ENCODE results near the gene ICAM4.
"Not testable (repeated sequence)": the region's sequence is repeated elsewhere in the genome, so short reads cannot be mapped to it uniquely, and the experiment has no call there.

ICAM4 gene, protein sequence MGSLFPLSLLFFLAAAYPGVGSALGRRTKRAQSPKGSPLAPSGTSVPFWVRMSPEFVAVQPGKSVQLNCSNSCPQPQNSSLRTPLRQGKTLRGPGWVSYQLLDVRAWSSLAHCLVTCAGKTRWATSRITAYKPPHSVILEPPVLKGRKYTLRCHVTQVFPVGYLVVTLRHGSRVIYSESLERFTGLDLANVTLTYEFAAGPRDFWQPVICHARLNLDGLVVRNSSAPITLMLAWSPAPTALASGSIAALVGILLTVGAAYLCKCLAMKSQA

DNA sequence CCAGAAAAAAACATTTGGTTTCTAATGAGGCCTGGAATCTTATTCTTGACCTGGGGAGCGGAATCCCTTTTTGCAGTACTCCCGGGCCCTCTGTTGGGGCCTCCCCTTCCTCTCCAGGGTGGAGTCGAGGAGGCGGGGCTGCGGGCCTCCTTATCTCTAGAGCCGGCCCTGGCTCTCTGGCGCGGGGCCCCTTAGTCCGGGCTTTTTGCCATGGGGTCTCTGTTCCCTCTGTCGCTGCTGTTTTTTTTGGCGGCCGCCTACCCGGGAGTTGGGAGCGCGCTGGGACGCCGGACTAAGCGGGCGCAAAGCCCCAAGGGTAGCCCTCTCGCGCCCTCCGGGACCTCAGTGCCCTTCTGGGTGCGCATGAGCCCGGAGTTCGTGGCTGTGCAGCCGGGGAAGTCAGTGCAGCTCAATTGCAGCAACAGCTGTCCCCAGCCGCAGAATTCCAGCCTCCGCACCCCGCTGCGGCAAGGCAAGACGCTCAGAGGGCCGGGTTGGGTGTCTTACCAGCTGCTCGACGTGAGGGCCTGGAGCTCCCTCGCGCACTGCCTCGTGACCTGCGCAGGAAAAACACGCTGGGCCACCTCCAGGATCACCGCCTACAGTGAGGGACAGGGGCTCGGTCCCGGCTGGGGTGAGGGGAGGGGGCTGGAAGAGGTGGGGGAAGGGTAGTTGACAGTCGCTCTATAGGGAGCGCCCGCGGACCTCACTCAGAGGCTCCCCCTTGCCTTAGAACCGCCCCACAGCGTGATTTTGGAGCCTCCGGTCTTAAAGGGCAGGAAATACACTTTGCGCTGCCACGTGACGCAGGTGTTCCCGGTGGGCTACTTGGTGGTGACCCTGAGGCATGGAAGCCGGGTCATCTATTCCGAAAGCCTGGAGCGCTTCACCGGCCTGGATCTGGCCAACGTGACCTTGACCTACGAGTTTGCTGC, at the start of gene ICAM4:
TSS of gene ICAM4 (plus strand) at position 153 of the 935 bp plus-strand sequence. CDS start at position 211, 58 bp downstream.
- DNase-seq (ENCODE audit: low read depth in 2 of 2, low spot score in 1 of 2), result no peak

DNA sequence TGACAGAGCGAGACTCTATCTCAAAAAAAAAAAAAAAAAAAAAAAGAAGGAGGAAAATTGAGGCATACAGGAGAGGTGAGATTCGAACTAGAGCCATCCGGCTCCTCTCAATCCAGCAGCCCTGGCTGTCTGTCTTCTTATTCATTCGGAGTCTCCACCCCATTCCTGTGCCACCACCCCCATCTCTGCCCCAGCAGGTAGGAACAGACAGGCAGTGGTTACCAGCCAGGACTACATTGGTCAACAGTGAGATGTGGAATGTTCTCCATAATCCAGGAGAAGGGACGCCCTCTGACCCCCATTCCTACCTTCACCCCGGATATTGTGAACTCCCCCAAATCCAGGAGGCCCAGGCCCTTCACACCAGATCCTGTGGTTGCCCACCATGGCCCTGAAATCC, 49.1 kb upstream of the ICAM4 start:
- no peak for DNase-seq (ENCODE audit: low read depth in 2 of 2, low spot score in 1 of 2)

DNA sequence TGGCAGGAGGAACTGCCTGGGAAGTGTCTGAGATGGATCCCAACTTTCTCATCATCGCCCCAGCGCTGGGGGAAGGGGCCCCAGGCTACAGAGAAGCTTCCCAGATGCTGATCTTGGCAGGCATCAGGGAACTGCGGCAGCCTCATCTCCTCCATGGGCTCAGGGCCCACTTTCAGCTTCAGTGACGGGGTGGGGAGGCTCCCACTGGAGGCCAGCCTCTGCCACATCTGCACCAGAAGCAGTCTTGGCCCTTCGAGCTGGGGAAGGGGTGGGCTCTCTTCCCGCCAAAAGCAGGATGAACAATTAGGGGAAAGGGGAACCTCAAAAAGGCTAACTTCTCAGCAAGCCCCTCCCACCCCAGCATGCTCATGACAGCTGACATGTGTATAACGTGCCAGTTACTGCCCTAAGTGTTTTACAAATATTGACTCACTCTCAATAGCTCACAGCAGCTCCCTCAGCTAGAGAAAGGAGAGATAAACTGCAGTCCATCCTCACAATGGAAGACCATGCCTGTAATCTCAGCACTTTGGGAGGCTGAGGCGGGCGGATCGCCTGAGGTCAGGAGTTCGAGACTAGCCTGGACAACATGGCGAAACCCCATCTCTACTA, 48.5 kb upstream of the ICAM4 start:
- DNase-seq (ENCODE audit: low read depth in 2 of 2, low spot score in 1 of 2), result no peak

DNA sequence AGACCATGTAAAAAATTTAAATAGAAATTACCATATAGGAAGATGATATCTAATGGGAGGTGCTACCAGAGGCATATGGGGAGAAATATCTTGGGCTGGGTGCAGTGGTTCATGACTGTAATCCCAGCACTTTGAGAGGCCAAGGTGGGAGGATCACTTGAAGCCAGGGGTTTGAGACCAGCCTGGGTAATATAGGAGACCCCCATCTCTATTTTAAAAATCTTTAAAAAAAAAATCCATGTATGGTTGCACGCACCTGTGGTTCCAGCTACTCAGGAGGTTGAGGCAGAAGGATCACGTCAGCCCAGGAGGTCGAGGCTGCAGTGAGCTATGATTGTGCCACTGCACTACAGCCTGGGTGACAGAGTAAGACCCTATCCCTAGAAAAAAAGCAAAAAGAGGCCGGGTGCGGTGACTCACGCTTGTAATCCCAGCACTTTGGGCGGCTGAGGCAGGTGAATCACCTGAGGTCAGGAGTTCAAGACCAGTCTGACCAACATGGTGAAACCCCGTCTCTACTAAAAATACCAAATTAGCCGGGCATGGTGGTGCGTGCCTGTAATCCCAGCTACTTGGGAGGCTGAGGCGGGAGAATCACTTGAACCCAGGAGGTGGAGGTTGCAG, 44.8 kb upstream of the ICAM4 start:
- not testable (repeated sequence) for DNase-seq (ENCODE audit: low read depth in 2 of 2, low spot score in 1 of 2)

DNA sequence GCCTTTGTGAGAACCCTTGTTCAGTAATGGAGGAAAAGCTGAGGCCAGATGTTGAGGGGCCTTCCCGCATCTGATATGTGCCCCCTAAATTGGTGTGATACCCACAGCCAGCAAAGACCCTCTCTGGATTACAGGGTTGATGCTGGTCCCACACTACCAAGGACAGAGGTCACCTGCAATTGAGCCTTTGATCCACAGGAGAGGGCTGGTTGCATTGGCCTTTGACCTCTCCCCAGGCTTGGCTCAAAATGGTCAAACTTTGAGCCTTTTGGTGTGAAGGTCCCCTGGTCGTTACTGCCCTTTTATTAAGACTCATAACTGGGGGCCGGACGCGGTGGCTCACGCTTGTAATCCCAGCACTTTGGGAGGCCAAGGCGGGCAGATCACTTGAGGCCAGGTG, 43.1 kb upstream of the ICAM4 start:
- no peak for DNase-seq (ENCODE audit: low read depth in 2 of 2, low spot score in 1 of 2)

DNA sequence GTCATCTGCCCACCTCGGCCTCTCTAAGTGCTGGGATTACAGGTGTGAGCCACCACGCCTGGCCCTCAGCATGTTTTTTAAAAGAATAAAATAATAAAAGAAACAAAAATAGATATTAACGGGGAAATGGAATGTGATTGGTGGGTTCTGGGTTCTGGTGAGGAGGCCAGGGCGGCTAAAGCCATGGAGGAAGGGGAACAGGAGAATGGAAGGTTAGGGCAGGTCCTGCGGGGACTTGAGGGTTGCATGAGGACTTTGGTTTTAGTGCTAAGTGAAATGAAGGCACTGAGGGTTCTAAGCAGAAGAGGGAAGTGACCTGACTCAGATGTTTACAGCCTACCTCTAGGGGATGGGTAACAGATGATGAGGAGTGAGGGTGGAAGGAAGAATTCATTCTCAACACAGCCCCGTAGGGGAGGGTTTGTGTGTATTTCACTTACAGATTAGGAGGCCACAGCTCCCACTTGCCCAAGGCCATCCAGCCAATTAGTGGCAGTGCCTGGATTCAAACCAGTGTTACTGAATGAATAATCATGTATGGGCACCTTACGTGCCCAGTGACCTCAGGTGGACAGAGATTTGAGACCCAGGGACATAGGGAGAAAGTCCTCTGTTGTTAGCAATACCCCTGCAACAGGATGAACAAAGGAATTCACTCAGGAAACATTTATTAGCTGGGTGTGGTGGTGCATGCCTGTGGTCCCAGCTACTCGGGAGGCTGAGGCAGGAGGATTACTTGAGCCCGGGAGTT, 41.4 kb upstream of the ICAM4 start:
- DNase-seq (ENCODE audit: low read depth in 2 of 2, low spot score in 1 of 2), result no peak

DNA sequence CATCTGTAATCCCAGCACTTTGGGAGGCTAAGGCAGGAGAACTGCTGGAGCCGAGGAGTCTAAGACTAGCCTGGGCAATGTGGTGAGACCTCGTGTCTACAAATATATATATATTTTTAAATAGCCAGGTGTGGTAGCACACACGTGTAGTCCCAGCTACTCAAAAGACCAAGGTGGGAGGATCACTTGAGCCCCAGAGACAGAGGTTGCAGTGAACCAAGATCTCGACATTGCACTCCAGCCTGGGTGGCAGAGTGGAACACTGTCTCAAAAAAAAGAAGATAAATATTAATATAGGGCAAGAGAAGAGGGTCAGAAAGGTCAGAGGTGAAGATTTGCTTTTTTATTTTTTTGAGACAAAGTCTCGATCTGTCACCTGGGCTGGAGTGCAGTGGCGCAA, 40.2 kb upstream of the ICAM4 start:
- no peak for DNase-seq (ENCODE audit: low read depth in 2 of 2, low spot score in 1 of 2)

DNA sequence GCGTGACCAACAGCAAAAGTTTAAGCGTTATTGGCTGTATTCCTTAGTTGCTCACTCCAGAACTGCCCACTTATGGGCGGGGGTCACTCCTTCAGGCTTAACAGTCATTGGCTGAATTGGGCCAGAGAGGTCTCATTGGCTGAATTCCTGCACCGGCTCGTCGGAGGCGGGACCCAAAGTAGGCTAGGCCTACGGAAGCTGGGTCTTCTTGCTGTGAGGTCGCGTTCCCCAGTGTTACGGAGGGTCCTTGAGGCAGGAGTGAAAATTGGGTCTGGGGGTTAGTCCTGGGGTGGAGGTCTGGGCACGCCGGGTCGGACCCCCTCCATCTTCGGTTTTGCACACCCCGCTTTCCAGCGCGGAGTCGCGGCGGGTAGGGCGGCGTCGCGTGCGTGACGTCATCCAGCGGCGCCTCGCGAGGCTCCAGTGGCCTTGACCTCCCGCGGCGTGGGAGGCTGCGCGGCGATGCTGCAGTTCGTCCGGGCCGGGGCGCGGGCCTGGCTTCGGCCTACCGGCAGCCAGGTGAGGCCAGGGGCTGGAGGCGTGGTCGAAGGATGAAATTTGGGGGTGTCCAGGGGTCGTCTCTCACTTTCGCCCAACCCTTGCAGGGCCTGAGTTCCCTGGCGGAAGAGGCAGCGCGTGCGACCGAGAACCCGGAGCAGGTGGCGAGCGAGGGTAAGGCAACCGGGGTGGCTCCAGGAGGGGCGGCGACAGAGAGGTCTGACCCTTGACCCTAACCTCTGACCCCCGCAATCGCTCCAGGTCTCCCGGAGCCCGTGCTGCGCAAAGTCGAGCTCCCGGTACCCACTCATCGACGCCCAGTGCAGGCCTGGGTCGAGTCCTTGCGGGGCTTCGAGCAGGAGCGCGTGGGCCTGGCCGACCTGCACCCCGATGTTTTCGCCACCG, 34.7 kb upstream of the ICAM4 start, which contains the start of gene MRPL4:
TSS of gene MRPL4 (plus strand) at position 423 of the 903 bp plus-strand sequence. CDS start at position 463, 40 bp downstream.
- peak; percentile 88 to 94 for DNase-seq (ENCODE audit: low read depth in 2 of 2, low spot score in 1 of 2)

DNA sequence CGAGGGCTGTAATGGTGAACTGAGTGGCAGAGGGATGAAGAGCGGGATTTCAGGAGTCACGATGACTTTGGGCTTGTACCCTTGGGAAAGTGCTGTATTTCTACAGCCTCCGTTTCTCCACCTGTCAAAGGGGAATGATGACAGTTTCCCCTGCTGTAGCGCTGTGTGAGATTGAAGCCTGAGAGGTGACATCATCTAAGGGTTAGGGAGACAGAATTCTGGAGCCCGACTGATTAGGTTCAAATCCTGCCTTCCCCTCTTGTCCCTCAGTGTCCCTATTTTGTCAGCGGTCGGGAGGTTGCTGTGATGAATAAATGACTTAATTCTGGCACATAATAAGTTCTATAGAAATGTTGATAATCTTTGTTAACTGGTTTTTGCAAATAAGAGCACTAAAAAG, 34.0 kb upstream of the ICAM4 start:
- no peak for DNase-seq (ENCODE audit: low read depth in 2 of 2, low spot score in 1 of 2)

DNA sequence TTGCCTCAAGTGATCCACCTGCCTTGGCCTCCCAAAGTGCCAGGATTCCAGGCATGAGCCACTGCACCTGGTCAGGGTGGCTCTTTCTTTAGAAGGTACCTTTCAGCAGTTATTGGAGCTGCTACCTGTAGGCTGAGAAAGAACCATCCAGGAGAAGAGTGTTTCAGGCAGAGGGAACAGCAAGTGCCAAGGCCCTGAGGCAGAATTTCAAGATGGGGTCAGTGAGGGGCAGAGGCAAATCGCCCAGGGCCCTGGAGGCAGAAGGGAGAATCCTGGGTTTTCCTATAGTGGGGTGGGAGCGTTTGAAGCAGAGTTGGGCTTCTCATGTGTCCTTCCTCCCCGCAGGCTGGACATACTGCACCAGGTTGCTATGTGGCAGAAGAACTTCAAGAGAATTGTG, 32.5 kb upstream of the ICAM4 start:
- DNase-seq (ENCODE audit: low read depth in 2 of 2, low spot score in 1 of 2), result no peak

DNA sequence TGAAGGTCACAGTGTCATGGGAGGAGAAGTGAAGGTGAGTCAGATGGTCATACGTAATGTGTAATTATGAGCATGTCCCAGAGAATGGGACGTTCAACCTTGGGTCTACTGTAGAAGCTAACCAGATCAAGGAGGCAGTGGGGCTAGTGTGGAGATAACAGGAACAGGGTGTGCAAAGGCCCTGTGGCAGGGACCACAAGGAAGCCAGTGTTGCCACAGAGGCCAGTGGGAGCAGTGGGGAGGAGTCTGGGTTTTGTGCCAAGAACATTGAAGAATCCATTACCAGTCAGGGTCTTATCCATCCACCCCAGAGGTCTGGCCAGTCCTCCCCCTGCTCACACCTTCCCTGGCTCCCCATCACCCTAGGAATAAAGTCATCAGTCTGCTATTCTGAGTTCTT, 31.4 kb upstream of the ICAM4 start:
- no peak for DNase-seq (ENCODE audit: low read depth in 2 of 2, low spot score in 1 of 2)

DNA sequence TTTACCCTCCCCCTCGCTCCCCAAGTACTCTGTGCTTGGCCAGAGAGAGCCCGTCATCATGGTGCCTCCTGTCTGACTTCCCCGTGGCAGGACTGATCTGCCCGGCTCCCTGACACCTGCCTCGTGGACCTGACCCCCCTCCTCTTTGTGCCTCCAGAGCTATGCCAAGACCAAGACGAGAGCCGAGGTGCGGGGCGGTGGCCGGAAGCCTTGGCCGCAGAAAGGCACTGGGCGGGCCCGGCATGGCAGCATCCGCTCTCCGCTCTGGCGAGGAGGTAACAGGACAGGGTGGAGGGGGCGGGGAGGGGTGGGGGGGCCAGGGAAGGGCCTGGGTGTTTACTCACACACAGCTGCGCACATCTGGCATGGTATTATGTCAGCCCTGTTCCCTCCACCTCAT, 30.2 kb upstream of the ICAM4 start:
- no peak for DNase-seq (ENCODE audit: low read depth in 2 of 2, low spot score in 1 of 2)

DNA sequence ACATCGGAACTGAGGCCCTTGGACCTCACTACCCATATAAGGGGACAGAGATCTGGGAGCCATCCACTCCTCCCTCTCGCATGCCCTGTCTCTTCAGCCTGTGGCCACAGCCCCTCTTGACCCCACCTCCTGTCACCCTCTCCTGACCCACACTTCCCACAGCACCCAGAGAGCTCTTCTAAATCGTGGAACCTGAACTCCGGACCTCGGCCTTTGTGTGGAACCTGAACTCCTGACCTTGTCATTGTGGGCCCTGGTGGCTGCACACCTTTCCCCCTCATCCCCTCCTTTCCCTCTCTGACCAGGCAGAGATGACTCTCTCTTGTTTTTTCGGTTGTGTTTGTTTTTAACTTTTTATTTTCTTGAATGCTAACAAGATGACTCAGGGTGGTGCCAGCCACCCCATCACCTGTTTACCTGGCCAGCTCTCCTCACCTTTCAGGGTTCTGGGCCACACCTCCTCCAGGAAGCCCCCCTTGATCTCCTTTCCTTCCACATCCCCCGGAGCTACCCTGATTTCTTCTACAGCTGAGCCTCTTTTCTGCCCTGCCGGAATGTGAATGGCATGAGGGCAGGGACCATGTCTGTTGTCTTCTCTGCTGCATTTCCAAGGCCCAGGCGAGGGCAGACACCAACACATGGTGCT, 29.7 kb upstream of the ICAM4 start:
- DNase-seq (ENCODE audit: low read depth in 2 of 2, low spot score in 1 of 2), result no peak

DNA sequence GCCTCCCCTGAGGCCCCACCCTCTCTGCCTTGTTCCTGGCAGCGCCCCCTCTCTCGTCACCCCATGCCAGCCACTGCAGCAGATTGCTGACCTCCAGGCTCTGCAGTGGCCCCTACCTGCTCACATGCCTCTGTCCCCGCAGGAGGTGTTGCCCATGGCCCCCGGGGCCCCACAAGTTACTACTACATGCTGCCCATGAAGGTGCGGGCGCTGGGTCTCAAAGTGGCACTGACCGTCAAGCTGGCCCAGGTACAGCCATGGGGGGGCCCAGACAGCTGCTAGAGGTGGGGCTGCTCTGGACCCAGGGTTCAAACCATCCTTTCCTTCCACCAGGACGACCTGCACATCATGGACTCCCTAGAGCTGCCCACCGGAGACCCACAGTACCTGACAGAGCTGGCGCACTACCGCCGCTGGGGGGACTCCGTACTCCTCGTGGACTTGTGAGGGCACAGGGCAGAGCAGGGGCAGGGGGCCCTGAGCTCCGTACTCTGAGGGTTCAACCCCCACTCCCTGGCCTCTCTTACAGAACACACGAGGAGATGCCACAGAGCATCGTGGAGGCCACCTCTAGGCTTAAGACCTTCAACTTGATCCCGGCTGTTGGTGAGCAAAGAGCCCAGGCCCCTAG, 28.6 kb upstream of the ICAM4 start:
- no peak for DNase-seq (ENCODE audit: low read depth in 2 of 2, low spot score in 1 of 2)

DNA sequence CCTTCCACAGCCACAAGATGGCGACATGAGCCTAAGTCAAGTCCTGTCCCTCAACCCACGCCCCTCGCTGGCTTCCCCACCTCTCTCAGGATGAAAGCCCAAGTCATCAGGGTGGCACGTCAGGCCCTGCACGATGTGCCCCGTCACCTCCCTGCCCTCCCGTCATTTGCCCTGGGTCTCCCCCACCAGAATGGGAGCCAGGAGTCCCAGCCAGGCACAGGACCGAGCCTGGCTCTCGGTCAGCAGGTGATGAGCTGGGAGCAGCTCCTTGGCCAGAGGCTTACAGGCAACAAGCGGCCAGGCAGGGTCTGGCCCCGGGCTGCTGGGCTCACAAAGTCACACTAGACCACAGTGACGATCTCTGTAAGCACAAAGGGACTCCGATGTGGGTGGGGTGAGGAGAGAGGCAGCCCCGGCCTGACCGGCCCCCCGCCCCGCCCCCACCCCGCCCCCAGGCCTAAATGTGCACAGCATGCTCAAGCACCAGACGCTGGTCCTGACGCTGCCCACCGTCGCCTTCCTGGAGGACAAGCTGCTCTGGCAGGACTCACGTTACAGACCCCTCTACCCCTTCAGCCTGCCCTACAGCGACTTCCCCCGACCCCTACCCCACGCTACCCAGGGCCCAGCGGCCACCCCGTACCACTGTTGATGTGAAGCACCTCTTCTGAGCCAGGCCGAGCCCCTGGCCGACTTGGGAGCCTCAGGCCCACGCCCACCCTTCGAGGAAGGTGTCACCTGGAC, 27.4 kb upstream of the ICAM4 start:
- DNase-seq (ENCODE audit: low read depth in 2 of 2, low spot score in 1 of 2), result peak; percentile 81 to 86

DNA sequence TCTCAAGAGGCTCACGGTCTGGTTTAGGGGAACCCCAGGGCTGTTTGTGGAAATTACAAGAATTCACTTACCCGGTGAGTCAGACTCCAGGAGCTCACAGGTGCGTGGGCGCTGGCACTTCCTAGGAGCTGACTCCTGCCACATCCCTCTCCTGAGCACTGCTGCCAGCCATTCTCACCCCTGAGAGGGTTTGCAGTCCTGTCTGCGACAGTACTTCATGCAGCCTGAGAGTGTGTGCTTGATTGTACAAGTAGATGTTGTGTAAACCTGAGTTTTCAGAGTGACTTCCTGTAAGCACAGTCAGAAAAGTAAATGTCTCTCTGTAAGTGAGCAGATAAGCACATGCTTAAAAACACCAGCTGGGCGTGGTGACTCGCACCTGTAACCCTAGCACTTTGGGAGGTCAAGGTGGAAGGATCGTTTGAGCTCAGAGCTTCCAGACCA, 26.6 kb upstream of the ICAM4 start:
- no peak for DNase-seq (ENCODE audit: low read depth in 2 of 2, low spot score in 1 of 2)

DNA sequence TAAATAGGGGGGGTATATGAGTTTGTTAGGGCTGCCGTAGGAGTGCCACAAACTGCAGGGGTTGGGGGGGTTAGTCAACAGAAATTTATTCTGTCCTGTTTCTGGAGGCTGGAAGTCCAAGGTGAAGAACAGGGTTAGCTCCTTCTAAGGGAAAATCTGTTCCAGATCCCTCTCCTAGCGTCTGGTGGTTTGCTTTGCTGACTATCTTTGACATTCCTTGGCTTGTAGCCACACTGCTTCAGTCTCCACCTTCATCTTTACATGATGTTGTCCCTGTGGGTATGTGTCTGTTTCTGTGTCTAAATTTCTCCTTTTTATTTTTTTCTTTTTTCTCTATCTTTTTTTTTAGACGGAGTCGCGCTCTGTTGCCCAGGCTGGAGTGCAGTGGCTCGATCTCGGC, 24.0 kb upstream of the ICAM4 start:
- no peak for DNase-seq (ENCODE audit: low read depth in 2 of 2, low spot score in 1 of 2)

DNA sequence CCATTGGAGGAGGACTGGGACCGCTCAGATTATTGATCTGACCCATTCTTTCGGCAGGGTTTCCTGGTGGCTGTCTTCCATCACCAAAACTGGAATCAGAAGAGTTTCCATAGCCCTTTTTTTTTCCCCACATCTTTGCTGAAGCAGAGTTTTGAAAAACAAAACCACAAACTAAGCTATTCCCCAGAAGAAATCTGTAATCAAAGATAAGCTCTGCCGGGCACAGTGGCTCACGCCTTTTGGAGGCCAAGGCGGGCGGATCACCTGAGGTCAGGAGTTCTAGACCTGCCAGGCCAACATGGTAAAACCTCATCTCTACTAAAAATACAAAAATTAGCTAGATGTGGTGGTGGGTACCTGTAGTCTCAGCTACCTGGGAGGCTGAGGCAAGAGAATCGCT, 20.0 kb upstream of the ICAM4 start:
- no peak for DNase-seq (ENCODE audit: low read depth in 2 of 2, low spot score in 1 of 2)
